Stimulated activated CD4-positive, alpha-beta T cell treated with anti-CD3 and anti-CD28 coated beads, Interleukin-2, amount 100 ng/mL, for 24 hours (primary cell): ENCODE measurements around the gene ADAMTS15.

Experiments used
- DNase-seq, 2 donors: peaks; one replicate each; pipeline ENCODE4 v3.0.0-alpha.2; 2020

Gene ADAMTS15

DNA sequence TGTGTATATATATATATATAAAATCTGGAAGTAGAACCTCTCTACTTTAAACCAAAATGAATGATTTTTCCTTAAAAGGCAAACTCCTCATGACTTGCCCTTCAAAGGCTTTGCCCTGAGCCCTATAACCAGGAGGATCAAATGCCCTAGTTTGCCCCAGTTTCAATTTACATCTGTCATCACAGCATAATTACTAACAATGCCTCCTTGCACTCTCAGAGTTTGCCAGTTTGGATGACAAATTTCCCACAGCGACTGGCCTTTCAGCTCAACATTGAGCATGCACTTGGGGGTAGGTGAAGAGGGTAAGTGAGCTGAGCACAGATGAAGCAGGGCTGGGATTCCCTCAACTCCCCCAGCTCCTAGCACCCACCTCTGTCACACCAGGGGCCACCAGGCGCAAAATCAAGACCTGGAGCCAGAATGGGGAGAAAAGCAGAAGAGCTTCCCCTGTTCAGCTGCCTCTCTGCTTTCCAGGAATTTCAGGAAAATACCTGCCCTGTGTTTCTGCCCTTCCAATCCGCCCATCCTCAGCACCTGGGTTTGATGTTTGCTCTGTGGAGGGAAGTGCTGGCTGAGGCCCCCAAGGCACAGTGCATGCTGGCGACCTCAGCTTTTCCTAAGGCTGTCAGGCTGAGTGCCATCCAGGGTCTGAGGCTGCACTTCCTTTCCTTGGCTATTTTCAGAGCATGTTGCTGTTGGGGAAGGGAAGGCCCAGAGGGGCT is 67.5 kb downstream of the ADAMTS15 start:
- no peak for DNase-seq

DNA sequence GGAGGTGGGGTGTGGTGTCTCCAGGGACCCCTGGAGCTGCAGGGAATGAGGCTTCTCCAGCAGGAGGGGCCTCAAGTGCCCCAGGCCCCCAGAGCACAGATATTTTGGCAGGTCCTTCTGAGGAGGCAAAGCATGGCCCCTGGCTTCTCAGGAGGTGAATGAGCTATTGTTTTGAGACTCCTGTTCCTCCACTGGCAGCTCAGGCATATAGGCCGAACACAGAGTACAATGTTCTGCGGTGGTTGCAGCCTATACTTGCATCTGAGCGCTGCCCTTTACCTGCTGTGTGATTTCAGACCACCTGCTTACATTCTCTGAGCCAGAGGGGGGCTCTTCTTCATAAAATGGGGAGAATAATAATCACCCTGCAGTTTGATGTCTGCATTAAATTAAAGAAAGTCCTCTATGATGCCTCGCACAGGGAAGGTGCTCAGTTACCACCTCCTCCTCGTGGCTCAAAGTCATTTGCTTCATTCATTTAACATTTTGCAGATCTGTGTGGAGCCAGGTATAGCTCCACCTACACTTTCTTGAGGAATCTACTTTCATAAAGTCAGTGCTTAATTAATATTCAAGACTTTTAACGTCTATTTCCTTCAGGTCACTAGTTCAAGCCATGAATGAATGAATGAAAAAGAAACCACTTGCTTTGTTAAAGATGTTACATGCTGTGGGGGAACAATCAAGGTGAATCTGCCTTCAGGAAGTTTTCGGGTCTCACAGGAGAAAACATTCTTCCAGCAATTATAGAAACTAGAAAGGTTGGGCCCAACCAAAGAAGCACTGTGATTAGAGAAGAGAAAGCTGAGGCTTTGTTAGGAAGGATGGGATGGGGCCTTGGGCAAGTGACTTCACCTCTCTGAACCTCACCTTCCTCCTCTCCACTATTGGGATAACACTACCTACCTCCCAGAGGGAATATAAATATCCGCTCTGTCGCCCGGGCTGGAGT is 68.4 kb downstream of the ADAMTS15 start:
- no peak for DNase-seq

DNA sequence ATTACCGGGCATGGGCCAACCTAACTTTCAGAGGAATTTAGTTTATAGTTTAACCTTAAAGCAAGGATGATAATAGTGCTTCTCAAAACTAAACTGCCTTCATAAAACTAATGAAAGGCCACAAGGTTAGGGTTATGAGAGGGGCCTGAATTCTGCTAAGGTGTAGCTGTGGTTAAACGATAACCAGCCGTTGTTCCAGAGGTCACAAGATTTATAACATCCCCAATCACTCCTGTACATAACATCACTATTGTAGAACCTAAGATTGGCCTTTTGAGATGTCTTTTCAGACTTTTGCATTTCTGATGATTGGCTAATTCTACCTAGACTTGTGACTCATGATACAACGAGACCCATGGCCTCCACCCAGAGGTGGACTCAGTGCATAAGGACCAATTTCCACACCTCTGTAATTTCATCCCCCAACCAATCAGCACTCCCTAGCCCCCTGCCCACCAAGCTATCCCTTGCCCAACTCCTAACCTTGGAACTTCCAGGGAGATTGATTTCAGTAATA is 69.8 kb downstream of the ADAMTS15 start:
- DNase-seq: no peak

DNA sequence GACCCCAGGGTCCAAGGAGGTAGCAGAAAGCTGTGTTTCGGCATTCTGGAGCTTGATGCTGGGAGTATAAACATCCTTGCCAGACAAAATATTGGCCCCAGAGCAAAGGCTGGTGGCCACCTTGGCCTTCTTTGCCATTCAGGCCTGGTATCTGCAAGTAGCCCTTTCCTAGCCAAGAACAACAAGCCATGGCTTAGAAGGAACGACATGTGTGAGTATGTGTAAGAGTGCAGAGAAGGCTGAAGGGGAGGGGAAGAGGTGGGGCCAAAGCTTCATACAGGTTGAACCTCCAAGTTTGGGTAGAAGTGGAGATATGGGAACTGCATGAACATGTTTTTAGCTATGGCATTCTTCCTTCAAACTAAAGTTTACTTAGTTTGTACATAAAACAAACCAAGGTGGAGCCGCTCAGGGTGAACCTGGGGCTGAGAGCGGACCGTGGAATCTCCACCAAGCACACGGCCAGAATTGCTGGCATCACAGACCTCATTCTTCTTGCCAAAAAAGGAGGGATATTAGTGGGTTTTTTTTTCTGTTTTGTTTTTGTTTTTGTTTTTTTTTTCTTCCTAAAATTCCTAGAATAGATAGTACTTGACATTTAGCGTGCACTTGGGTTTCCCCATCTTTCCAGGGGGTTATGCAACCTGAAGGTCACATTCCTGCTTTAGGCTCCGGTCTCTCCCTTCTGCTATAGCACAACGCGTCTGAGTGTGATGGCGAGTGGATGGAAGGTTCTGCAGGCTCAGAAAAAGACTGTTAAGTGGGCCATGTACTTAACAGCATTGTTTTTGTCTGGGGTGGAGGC is 70.9 kb downstream of the ADAMTS15 start:
- no peak for DNase-seq

DNA sequence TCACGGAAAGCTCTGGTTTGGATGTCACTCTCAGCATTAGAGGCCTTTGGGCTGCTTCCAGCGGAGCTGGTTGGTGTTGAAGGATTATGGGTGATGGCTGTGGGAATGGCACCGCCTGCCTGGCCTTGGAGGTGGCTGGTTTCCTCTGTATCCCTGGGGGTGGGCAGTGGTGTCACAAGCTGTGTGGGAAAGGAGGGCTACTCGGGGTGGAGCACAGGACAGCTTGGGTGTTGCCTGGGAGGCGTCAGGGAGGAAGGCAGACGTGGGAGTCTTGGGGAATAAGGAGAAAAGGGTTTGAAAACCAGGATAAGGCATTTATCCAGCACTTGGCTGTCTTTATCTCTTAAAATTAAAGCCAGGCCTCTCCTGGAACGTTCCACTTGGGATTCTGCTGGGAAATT is 71.8 kb downstream of the ADAMTS15 start:
- DNase-seq: no peak

DNA sequence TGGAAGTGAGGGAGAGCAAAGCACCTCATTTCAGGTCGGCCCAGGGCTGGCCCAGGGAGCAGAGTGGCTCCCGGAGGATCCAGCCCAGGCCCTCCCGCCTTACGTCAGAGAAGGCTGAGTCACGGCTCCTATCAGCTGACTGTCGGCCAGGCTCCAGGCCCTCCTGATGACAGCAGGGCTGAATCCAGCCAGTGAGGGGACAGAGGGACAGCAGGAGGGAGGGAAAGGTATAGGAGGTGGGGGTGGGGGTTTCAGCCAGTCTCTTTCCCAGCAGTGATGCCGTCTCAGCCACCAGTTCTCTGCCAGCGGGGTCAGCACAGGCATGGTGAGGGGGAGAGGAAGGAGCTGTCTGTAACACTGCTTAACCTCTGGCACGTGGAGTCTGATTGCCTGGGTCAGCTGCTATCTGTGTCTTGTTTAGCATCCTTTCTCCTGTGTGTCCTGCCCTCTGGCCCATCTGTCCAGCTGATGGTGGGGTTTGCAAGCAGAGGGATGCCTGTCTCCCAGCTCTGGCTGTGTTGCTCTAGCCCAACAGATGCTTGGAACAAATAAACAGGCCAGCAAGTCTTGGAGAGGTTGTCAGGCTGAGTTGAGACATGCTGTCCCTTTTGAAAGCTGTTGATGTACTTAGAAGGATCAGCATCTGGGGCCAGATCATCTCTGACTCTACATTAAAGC is 74.0 kb downstream of the ADAMTS15 start:
- DNase-seq: no peak

DNA sequence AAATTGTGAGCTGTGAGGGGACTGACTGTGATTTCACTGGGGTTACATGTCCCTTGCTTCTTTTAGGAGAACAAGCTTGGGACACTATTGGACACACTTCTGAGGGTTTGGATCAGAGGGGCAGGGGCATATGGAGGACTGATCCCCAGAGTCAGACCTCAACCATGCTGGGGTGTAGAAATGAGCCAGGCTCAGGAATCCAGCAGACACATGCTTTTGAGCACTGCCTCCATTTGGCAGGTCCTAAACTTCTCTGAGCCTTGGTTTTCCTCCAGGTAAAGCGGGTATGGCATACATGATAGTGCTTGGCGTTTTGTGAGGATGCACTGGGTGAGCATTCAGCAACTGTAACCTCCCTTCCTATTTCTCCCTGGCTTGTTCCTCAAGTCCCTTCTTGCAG is 74.7 kb downstream of the ADAMTS15 start:
- no peak for DNase-seq

DNA sequence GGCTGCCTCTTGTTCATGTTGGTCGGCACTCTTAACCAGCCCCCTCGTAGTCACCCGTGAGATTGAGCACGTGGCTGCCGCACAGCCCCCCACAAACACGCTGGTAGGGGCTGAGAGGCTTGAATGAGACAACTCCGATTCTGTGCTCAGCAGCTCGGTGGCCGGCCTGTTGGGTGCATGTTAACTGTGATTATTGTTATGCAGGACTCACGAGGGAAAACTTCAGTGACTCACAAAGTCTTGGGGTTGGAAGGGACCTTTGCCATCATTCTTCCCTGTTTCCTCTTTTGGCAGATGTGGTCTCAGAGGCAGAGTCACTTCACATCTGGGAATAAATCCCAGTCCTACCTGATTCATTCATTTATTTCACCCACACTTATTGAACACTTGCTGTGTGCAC is 75.2 kb downstream of the ADAMTS15 start:
- DNase-seq: no peak

DNA sequence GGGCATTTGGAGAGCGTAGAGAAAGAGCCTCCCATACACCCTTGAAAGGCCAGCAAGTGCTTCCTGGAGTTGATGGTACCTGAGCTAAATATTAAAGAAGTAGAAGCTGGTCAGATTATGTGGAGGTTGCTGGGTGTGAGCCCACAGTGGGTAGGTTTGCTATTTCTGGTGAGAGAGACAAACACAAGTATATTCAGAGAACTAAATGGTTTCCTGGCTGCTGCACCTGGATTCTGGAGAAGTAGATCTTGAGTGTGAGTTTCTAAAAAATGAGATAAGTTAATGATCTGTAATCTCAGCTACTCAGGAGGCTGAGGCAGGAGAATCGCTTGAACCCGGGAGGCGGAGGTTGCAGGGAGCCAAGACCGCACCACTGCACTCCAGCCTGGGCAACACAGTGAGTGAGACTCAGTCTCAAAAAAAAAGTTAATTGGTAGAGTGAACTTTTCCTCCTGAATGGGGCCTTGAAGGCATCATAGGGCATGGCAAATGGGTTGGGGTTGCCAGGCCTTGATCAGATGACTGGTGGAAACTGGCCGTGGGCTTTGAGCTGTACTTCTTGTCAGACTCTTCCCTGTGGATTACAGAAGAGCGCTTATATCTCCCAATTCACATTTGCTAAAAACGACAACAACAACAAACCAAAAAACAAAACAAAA is 75.8 kb downstream of the ADAMTS15 start:
- DNase-seq: no peak

DNA sequence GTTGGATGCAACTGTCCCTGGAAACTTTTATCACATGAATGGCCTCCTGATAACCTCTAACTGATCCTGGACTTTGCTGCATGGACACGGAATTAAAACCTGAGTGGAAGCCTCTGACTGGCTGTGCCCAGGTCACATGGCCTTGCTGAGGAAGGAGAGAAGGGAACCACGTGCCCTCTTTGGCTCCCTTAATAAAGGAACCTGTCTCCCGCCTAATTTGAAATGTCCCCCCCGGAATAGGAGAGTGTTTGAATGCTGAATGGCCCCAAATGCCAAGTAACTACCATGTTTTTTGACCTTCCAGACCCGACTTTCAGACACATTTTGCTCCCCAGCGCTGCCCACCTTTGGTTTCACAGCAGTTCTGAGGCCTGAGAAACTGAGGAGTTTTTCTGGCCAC is 76.9 kb downstream of the ADAMTS15 start:
- no peak for DNase-seq
